Measurements from ENCODE around the gene SLC16A4.

GRCh38 chr1:110319332-110320167 lies 71.3 kb downstream of the SLC16A4 start:
- TF ChIP-seq, protein P1, sequence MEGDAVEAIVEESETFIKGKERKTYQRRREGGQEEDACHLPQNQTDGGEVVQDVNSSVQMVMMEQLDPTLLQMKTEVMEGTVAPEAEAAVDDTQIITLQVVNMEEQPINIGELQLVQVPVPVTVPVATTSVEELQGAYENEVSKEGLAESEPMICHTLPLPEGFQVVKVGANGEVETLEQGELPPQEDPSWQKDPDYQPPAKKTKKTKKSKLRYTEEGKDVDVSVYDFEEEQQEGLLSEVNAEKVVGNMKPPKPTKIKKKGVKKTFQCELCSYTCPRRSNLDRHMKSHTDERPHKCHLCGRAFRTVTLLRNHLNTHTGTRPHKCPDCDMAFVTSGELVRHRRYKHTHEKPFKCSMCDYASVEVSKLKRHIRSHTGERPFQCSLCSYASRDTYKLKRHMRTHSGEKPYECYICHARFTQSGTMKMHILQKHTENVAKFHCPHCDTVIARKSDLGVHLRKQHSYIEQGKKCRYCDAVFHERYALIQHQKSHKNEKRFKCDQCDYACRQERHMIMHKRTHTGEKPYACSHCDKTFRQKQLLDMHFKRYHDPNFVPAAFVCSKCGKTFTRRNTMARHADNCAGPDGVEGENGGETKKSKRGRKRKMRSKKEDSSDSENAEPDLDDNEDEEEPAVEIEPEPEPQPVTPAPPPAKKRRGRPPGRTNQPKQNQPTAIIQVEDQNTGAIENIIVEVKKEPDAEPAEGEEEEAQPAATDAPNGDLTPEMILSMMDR (IDR thresholded peaks at IDR 0.05): no peak
- no peak for TF ChIP-seq ZFX (IDR thresholded peaks at IDR 0.05; ENCODE audit: borderline replicate concordance)
